ENCODE results near the gene SLX4IP. TPM values are rescaled to one million over a fixed set of nuclear protein-coding genes. Genes with fewer than 3 reads are reported as not detected.

Gene SLX4IP
- total RNA-seq, 4 donors from 2014 or later, result 1.3 to 3.0 (median 1.9) TPM

DNA sequence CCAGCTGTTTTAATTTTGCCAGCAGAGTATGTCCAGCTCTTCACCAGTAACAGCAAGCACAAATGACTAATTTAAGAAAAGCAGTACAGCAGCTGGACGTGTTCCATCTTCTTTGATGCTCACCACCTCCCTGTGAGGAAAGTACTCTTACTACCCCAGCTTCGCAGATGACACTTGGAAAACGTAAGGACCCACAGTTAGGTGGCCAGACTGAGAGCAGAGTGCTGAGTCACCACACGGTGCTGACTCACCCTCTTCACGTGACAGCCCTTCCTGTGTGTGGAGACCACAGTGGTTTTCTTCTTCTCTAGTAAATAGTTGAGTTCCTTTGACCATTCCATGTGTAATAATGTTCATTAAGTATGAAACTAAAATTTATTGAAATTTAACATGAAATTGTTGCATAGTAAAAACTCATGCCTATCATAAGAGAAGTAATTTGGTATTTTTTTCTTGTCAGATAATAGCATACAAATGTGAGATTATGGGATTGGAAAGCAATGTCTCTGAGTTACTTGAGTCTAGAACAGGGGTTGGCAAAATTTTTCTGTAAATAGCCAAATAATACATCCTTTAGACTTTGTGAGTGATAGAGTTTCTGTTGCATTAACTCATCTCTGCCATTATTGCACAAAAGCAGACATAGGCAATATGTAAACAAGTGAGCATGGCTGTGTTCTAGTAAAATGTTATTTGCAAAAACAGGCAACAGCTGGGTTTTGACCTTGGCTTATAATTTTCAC lies 76.6 kb downstream of the SLX4IP start:
- peak; percentile 96 for ATAC-seq
- peaks cover 6 to 44% (median 16%) of the 10 kb centered on the region in 3 donors for H3K4me1 ChIP-seq
- no peaks in the 10 kb centered on the region for H3K9me3 ChIP-seq
- no peaks in the 10 kb centered on the region for H3K27me3 ChIP-seq
- 2 to 8% methylated on average over 2 to 5 of the region's 5 CpGs for WGBS, 2 donors (ENCODE audit: low coverage in 1 of 2)
- no peak overlapping the region for H3K4me3 ChIP-seq
- peak; percentile 86 for TF ChIP-seq POLR2AphosphoS5 (IDR thresholded peaks at IDR 0.05)
- TF ChIP-seq POLR2A (IDR thresholded peaks at IDR 0.05), result no peak
- H3K36me3 ChIP-seq, result no peaks in the 10 kb centered on the region
- H3K27ac ChIP-seq, result peak overlapping the region; percentile 6 to 68 (median 52)

DNA sequence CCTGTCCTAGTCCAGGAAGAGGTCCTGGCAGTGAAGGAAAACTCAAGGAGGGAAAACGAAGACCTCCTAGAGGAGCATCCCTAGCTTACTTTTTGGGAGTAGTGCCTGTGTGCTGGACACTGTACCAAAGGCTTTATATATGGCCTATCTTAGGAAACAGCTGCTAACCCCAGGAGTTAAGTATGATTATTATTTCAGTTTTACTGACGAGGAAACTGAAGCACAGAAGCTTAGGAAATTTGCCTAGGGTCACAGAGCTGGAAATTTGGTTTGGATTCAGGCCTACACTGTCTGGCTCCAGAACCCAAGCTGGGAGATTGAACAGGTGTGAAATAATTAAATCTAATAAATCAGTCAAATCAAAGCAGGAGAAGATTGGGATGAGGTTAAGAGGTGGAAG lies 78.0 kb downstream of the SLX4IP start:
- no peak for ATAC-seq
- no peaks in the 10 kb centered on the region for H3K36me3 ChIP-seq
- 90 to 100% methylated on average over 2 of the region's 2 CpGs for WGBS, 2 donors (ENCODE audit: low coverage in 1 of 2)
- H3K4me1 ChIP-seq, result peaks cover 6 to 32% (median 15%) of the 10 kb centered on the region in 3 donors
- no peak overlapping the region for H3K27ac ChIP-seq
- TF ChIP-seq POLR2A (IDR thresholded peaks at IDR 0.05), result no peak
- no peak for TF ChIP-seq EP300 (IDR thresholded peaks at IDR 0.05)
- TF ChIP-seq, protein P1, sequence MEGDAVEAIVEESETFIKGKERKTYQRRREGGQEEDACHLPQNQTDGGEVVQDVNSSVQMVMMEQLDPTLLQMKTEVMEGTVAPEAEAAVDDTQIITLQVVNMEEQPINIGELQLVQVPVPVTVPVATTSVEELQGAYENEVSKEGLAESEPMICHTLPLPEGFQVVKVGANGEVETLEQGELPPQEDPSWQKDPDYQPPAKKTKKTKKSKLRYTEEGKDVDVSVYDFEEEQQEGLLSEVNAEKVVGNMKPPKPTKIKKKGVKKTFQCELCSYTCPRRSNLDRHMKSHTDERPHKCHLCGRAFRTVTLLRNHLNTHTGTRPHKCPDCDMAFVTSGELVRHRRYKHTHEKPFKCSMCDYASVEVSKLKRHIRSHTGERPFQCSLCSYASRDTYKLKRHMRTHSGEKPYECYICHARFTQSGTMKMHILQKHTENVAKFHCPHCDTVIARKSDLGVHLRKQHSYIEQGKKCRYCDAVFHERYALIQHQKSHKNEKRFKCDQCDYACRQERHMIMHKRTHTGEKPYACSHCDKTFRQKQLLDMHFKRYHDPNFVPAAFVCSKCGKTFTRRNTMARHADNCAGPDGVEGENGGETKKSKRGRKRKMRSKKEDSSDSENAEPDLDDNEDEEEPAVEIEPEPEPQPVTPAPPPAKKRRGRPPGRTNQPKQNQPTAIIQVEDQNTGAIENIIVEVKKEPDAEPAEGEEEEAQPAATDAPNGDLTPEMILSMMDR (IDR thresholded peaks at IDR 0.05), result no peak
- no peak overlapping the region for H3K4me3 ChIP-seq
- H3K9me3 ChIP-seq, result no peaks in the 10 kb centered on the region
- no peaks in the 10 kb centered on the region for H3K27me3 ChIP-seq

DNA sequence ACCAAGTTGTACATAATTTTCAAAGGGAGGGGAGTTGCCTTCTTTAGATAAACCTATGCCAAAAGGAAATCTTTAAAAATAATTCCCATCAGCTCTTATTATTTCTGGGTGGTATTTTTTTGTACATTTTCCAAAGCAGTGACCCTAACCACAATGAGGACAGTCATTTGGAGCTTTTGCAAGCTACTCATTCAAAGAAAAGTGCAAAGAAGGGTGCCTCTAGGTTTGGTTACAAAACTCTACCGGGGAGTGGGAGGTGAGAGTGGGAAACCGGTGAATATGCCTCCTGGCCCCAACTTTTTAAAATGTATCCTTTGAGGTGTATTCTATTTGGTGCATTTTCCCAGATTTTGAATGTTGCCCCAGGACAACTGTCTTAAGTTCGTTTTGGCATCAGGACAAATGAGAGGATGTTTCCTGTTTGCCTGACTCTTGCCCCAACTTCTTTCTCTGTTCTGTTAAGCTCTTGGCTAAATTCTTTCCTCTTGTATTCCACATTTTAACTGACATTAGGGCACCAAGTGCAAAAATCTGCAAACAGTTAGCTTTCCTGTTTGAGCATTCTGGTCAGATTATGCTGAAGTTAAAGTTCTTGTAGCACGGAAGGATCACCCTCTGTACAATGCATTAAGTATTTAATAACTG lies 78.9 kb downstream of the SLX4IP start:
- no peaks in the 10 kb centered on the region for H3K27me3 ChIP-seq
- no peaks in the 10 kb centered on the region for H3K9me3 ChIP-seq
- no peaks in the 10 kb centered on the region for H3K36me3 ChIP-seq
- H3K4me3 ChIP-seq, result no peak overlapping the region
- WGBS, 2 donors (ENCODE audit: low coverage in 1 of 2), result 65 to 72% methylated on average over 2 to 4 of the region's 4 CpGs
- H3K4me1 ChIP-seq, result peaks cover 5 to 22% (median 6%) of the 10 kb centered on the region in 3 donors
- TF ChIP-seq POLR2AphosphoS5 (IDR thresholded peaks at IDR 0.05) (no peak), EP300 (IDR thresholded peaks at IDR 0.05) (no peak), POLR2A (IDR thresholded peaks at IDR 0.05) (no peak)
- TF ChIP-seq, protein P1 (IDR thresholded peaks at IDR 0.05), result no peak
- no peak overlapping the region for H3K27ac ChIP-seq
- ATAC-seq, result no peak

DNA sequence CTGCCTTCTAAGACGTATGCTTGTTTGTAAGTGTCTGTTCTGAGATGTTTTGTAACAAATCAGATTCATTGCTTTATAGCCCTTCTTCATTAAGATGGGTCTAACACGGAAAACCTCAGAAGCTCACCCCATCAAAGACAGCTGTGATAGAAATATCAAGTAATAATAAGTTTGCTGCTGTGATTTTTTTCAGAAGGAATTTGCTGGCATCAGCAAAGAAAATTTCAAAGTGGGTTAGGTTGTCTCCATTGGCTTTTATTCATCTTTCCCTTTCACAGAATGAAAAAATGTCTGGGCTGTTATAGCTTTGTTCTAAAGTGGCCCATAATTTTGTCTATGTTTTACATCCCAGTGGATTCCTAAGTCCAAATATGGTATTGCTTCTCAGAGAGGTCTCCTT lies 81.4 kb downstream of the SLX4IP start:
- Histone ChIP-seq H3K9me3 (no peaks in the 10 kb centered on the region), H3K27me3 (no peaks in the 10 kb centered on the region), H3K4me1 (peaks cover 2 to 13% (median 3%) of the 10 kb centered on the region in 3 donors), H3K4me3 (no peak overlapping the region), H3K27ac (no peak overlapping the region), H3K36me3 (no peaks in the 10 kb centered on the region)
- WGBS, 2 donors (ENCODE audit: low coverage in 1 of 2), result 42 to 50% methylated on average over 2 of the region's 2 CpGs
- ATAC-seq, result no peak
- TF ChIP-seq, protein P1 (IDR thresholded peaks at IDR 0.05), result no peak
- TF ChIP-seq EP300 (IDR thresholded peaks at IDR 0.05), result no peak
- no peak for TF ChIP-seq POLR2A (IDR thresholded peaks at IDR 0.05)

DNA sequence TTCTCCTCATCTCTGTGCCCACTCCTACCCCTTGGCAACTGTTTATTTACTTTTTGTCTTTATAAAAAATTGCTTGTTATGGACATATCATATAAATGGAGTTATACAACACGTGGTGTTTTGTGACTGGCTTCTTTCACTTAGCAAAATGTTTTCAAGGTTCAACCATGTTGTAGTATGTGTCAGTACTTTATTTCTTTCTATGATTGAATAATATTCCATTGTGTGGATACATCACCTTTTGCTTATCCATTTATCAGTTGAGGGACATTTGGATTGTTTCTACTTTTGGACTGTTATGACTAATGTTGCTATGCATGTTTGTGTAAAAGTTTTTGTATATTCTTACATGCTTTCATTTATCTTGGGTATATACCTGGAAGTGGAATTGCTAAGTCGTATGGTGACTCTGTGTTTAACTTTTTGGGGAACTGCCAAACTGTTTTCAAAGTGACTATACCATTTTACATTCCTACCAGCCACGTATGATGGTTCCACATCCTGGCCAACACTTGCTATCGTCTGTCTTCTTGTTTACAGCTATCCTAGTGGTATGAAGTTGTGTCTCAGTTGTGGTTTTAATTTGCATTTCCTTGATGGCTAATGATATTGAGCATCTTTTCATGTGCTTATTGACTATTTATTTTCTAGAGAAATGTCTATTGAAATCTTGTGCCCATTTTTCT lies 84.4 kb downstream of the SLX4IP start:
- Histone ChIP-seq H3K4me3 (no peak overlapping the region), H3K27ac (no peak overlapping the region), H3K4me1 (peaks cover 0 to 24% (median 0%) of the 10 kb centered on the region in 3 donors), H3K9me3 (no peaks in the 10 kb centered on the region), H3K36me3 (no peaks in the 10 kb centered on the region), H3K27me3 (no peaks in the 10 kb centered on the region)
- TF ChIP-seq POLR2AphosphoS5 (IDR thresholded peaks at IDR 0.05) (no peak), EP300 (IDR thresholded peaks at IDR 0.05) (no peak), POLR2A (IDR thresholded peaks at IDR 0.05) (no peak)
- TF ChIP-seq, protein P1 (IDR thresholded peaks at IDR 0.05), result no peak
- ATAC-seq, result no peak
- 64 to 75% methylated on average over 3 to 4 of the region's 4 CpGs for WGBS, 2 donors (ENCODE audit: low coverage in 1 of 2)

All from gastroesophageal sphincter (tissue), 4 donors.